Measurements from ENCODE around the gene METRNL. TPM values are rescaled to one million over a fixed set of nuclear protein-coding genes. Genes with fewer than 3 reads are reported as not detected.
"Not testable (repeated sequence)": the region's sequence is repeated elsewhere in the genome, so short reads cannot be mapped to it uniquely, and the experiment has no call there.

METRNL gene
- total RNA-seq, 1 donor from 2014 or later, result 70.3 TPM

GRCh38 chr17:83138820-83139219 is 59.4 kb downstream of the METRNL start:
- intact Hi-C loops (cut with DNase I), result no loop called here
- DNase-seq (peak; percentile 17), ATAC-seq (ENCODE audit: poor library complexity) (no peak)

GRCh38 chr17:83139541-83140248 is 60.3 kb downstream of the METRNL start:
- DNase-seq, result peak; percentile 25
- ATAC-seq (ENCODE audit: poor library complexity); intact Hi-C loops (cut with DNase I): not testable (repeated sequence)

- intact Hi-C loops (cut with DNase I); DNase-seq; ATAC-seq (ENCODE audit: poor library complexity): not testable (repeated sequence)
Measured at GRCh38 chr17:83140249-83140566, 60.8 kb downstream of the METRNL start.

- no peak for ATAC-seq (ENCODE audit: poor library complexity)
- DNase-seq, result no peak
- intact Hi-C loops (cut with DNase I), result no loop called here
Measured at GRCh38 chr17:83142619-83143018, 63.2 kb downstream of the METRNL start.

- ATAC-seq (ENCODE audit: poor library complexity), result no peak
Measured at GRCh38 chr17:83143817-83144231, 64.4 kb downstream of the METRNL start.

More at GRCh38 chr17:83143817-83144231, 64.4 kb downstream of the METRNL start:
- DNase-seq, result peak; percentile 8
- intact Hi-C loops (cut with DNase I), result no loop called here

Other genes with a start within 250 kb of the METRNL start
- gene ZNF750, start 239.6 kb upstream of the METRNL start, total RNA-seq, result 0.13 TPM

Measured in Right ventricle myocardium superior (tissue), 1 donor.